HS-27A (cell line): ENCODE results near the gene ATP8A1.

Experiments used
- DNase-seq: peaks from one replicate; pipeline ENCODE4 v3.0.0-alpha.2; 2012; ENCODE audit warnings: low read depth, missing footprints

ATP8A1 gene

GRCh38 chr4:42568610-42569207 lies 88.2 kb downstream of the ATP8A1 start:
- DNase-seq: no peak

GRCh38 chr4:42566835-42567234 lies 90.1 kb downstream of the ATP8A1 start:
- DNase-seq: no peak

- DNase-seq: no peak
Measured at GRCh38 chr4:42562016-42562415, 94.9 kb downstream of the ATP8A1 start.

GRCh38 chr4:42561031-42561430 lies 95.9 kb downstream of the ATP8A1 start:
- DNase-seq: no peak

GRCh38 chr4:42560467-42560861 lies 96.4 kb downstream of the ATP8A1 start:
- DNase-seq: no peak

- no peak for DNase-seq
Measured at GRCh38 chr4:42558156-42558555, 98.7 kb downstream of the ATP8A1 start.

GRCh38 chr4:42555828-42556227 lies 101.1 kb downstream of the ATP8A1 start:
- no peak for DNase-seq

GRCh38 chr4:42554072-42554471 lies 102.8 kb downstream of the ATP8A1 start:
- DNase-seq: no peak

- DNase-seq: no peak
Measured at GRCh38 chr4:42549896-42550295, 107.0 kb downstream of the ATP8A1 start.

- DNase-seq: no peak
Measured at GRCh38 chr4:42547805-42548204, 109.1 kb downstream of the ATP8A1 start.

GRCh38 chr4:42543762-42544161 lies 113.1 kb downstream of the ATP8A1 start:
- DNase-seq: no peak

- DNase-seq: no peak
Measured at GRCh38 chr4:42543126-42543525, 113.8 kb downstream of the ATP8A1 start.

- DNase-seq: no peak
Measured at GRCh38 chr4:42541647-42542046, 115.3 kb downstream of the ATP8A1 start.

- DNase-seq: no peak
Measured at GRCh38 chr4:42533042-42533441, 123.9 kb downstream of the ATP8A1 start.

GRCh38 chr4:42531341-42532030 lies 125.4 kb downstream of the ATP8A1 start:
- no peak for DNase-seq

- DNase-seq: no peak
Measured at GRCh38 chr4:42523066-42523718, 133.7 kb downstream of the ATP8A1 start.

GRCh38 chr4:42519803-42520417 lies 137.0 kb downstream of the ATP8A1 start:
- peak; percentile 9 for DNase-seq

- DNase-seq: no peak
Measured at GRCh38 chr4:42515156-42515884, 141.6 kb downstream of the ATP8A1 start.

- no peak for DNase-seq
Measured at GRCh38 chr4:42513748-42514492, 143.0 kb downstream of the ATP8A1 start.

GRCh38 chr4:42512226-42512625 lies 144.7 kb downstream of the ATP8A1 start:
- DNase-seq: no peak

GRCh38 chr4:42510225-42510624 lies 146.7 kb downstream of the ATP8A1 start:
- DNase-seq: no peak
